Skeletal muscle tissue (tissue), 4 donors: ENCODE results near the gene ATP10A. TPM values are rescaled to one million over a fixed set of nuclear protein-coding genes. Genes with fewer than 3 reads are reported as not detected.
"Not testable (repeated sequence)": the region's sequence is repeated elsewhere in the genome, so short reads cannot be mapped to it uniquely, and the experiment has no call there.

Source experiments
- H3K27ac ChIP-seq: one replicate; pipeline ENCODE4 v1.7.0; 2013; ENCODE audit warnings: mild to moderate bottlenecking, low read depth, low read length, inconsistent platforms
- H3K27me3 ChIP-seq, 3 donors: one replicate each; pipeline ENCODE4 v1.7.0; 2013; ENCODE audit warnings: low read length in 3 of 3; ENCODE audit not compliant: control insufficient read depth in 3 of 3, insufficient read depth in 3 of 3
- H3K36me3 ChIP-seq, 3 donors: one replicate each; pipeline ENCODE4 v1.7.0; 2013; ENCODE audit warnings: low read length in 3 of 3; ENCODE audit not compliant: control insufficient read depth in 3 of 3, insufficient read depth in 3 of 3
- H3K4me1 ChIP-seq, 3 donors: one replicate each; pipeline ENCODE4 v1.7.0; 2013; ENCODE audit warnings: low read length in 3 of 3, mild to moderate bottlenecking in 3 of 3; ENCODE audit not compliant: control insufficient read depth in 3 of 3, insufficient read depth in 3 of 3
- H3K4me3 ChIP-seq, 3 donors: one replicate each; pipeline ENCODE4 v1.7.0; 2013; ENCODE audit warnings: low read length in 3 of 3
- H3K9ac ChIP-seq, 3 donors: one replicate each; pipeline ENCODE4 v1.7.0; 2013; ENCODE audit warnings: low read length in 3 of 3, mild to moderate bottlenecking in 3 of 3, moderate library complexity in 2 of 3, low read depth in 1 of 3
- H3K9me3 ChIP-seq, 3 donors: one replicate each; pipeline ENCODE4 v1.7.0; 2013; ENCODE audit warnings: low read length in 3 of 3; ENCODE audit not compliant: control insufficient read depth in 3 of 3
- total RNA-seq: library from RNA; depleted of rRNA; stranded (reverse); fragments of >200 nt; gene quantifications from one replicate; pipeline ENCODE4 v1.2.3, GENCODE V29; 2014
- donor health status: Osteomylitis.

Gene ATP10A
- total RNA-seq, 1 donor from 2014 or later, result 7.8 TPM

DNA sequence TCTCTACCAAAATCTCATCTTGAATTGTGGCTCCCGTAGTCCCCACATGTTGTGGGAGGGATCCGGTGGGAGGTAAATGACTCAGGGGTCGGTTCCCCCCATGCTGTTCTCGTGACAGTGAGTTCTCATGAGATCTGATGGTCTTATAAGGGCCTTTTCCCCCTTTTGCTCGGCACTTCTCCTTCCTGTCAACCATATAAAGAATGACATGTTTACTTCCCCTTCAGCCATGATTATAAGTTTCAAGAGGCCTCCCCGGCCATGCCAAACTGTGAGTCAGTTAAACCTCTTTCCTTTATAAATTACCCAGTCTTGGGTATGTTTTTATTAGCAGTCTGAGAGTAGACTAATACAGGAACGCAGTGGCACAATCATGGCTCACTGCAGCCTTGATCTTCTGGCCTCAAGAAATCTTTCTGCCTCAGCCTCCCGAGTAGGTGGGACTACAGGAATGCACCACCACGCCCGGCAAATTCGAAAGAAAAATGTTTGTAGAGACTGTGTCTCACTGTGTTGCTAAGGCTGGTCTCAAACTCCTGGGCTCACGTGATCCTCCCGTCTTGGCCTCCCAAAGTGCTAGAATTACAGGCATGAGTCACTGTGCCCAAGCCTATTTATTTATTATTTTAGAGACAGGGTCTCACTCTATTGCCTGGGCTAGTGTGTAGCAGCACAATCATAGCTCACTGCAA, 101.0 kb downstream of the ATP10A start:
- Histone ChIP-seq H3K4me1 (peaks cover 5 to 10% (median 7%) of the 10 kb centered on the region in 3 donors), H3K9me3 (no peaks in the 10 kb centered on the region), H3K36me3 (no peaks in the 10 kb centered on the region), H3K27ac (no peak overlapping the region), H3K4me3 (no peak overlapping the region), H3K9ac (no peak overlapping the region), H3K27me3 (no peaks in the 10 kb centered on the region)

DNA sequence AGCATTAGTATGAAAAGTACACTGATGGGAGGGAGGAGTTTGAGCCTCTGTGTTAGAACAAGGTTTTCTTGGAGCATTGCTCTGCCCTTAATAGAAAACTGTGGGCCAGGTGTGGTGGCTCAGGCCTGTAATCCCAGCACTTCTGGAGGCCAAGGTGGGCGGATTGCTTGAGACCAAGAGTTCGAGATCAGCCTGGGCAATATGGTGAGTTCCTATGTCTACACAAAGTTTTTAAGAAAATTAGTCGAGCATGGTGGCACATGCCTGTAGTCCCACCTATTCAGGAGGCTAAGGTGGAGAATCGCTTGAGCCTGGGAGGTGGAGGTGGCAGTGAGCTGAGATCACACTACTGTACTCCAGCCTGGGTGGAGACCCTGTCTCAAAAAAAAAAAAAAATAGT, 103.7 kb downstream of the ATP10A start:
- H3K4me3 ChIP-seq, result no peak overlapping the region
- no peaks in the 10 kb centered on the region for H3K4me1 ChIP-seq
- H3K27ac ChIP-seq, result no peak overlapping the region
- no peaks in the 10 kb centered on the region for H3K36me3 ChIP-seq
- H3K9me3 ChIP-seq, result no peaks in the 10 kb centered on the region
- no peaks in the 10 kb centered on the region for H3K27me3 ChIP-seq
- H3K9ac ChIP-seq, result no peak overlapping the region

DNA sequence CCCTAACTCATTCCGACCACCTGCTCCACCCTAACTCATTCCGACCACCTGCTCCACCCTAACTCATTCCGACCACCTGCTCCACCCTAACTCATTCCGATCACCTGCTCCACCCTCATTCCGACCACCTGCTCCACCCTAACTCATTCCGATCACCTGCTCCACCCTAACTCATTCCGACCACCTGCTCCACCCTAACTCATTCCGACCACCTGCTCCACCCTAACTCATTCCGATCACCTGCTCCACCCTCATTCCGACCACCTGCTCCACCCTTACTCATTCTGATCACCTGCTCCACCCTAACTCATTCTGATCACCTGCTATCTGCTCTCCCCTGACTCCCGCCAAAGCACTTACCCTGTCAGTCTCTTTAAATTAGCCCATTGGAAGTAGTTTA, 104.5 kb downstream of the ATP10A start:
- H3K27ac ChIP-seq, H3K4me3 ChIP-seq, H3K4me1 ChIP-seq, H3K9ac ChIP-seq, H3K9me3 ChIP-seq, H3K27me3 ChIP-seq, H3K36me3 ChIP-seq: not testable (repeated sequence)

DNA sequence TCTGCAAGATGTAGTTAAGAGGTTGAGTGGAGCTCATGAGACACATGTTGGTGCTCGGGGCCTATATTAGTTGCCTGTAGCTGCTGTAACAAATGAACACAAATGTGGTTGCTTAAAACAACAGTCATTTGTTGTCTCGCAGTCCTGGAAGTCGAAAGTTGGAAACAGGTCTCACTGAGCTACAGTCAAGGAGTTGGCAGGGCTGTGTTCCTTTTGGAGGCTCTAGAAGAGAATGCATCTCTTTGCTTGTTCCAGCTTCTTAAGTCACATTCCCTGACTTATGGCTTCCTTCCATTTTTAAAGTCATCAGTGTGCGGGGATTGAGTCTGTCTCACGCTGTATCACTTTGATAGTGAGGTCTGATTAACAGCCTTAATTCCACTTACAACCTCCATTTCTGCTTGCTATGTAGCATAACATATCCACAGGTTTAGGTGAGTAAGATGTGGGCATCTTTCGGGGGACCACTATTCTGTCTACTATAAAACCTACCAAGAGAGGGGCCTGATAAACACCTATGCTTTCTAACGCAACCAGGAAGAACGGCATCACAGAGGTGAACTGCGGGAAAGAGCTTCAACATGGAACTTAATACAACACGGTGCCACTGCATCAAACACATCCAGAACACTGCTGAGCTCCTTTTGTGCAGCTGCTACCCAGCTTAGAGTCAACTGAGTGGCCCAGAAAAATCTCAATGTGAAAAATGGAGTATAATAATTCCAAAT, 119.4 kb downstream of the ATP10A start:
- no peak overlapping the region for H3K27ac ChIP-seq
- peaks cover 3 to 6% (median 4%) of the 10 kb centered on the region in 3 donors for H3K4me1 ChIP-seq
- no peaks in the 10 kb centered on the region for H3K27me3 ChIP-seq
- H3K9me3 ChIP-seq, result no peaks in the 10 kb centered on the region
- H3K9ac ChIP-seq, result no peak overlapping the region
- no peaks in the 10 kb centered on the region for H3K36me3 ChIP-seq
- H3K4me3 ChIP-seq, result no peak overlapping the region

DNA sequence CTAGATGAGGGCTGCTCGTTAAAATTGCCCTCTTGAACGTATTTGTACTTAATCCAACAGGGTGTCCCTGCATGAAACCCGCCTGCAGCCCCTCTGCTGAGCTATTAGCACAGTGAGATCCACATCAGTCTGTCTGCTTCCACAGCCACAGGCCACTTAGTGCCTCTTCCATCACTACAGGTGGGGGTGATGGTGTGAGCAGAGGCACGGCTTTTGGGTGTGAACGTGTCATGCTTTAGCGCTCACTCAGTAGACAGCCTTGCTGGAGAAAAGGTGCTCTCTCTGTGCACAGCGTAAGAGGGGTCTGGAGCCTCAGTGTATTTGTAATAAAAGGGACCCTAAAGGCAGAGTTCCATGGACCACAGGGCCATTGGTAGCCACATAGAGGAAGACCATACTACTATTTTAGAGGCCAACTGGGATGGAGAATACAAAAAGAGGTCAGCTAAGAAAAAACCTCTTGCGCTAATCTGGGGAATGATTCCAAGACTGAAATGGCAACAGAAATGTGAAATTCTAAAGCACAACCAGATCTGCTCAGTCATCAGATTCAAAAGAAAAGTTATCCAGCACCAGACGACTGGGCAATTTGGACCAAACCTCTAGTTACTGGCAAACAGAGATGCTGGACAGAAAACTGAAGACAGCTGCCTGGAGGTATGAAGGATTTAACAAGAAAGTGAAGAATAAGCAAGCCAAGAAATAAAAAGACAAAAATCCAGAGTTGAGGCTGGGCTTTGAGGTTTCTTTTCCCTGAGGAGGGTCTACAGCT, 120.2 kb downstream of the ATP10A start:
- no peak overlapping the region for H3K9ac ChIP-seq
- H3K27me3 ChIP-seq, result no peaks in the 10 kb centered on the region
- no peak overlapping the region for H3K4me3 ChIP-seq
- H3K9me3 ChIP-seq, result no peaks in the 10 kb centered on the region
- H3K36me3 ChIP-seq, result no peaks in the 10 kb centered on the region
- peaks cover 4 to 6% (median 6%) of the 10 kb centered on the region in 3 donors for H3K4me1 ChIP-seq
- no peak overlapping the region for H3K27ac ChIP-seq

DNA sequence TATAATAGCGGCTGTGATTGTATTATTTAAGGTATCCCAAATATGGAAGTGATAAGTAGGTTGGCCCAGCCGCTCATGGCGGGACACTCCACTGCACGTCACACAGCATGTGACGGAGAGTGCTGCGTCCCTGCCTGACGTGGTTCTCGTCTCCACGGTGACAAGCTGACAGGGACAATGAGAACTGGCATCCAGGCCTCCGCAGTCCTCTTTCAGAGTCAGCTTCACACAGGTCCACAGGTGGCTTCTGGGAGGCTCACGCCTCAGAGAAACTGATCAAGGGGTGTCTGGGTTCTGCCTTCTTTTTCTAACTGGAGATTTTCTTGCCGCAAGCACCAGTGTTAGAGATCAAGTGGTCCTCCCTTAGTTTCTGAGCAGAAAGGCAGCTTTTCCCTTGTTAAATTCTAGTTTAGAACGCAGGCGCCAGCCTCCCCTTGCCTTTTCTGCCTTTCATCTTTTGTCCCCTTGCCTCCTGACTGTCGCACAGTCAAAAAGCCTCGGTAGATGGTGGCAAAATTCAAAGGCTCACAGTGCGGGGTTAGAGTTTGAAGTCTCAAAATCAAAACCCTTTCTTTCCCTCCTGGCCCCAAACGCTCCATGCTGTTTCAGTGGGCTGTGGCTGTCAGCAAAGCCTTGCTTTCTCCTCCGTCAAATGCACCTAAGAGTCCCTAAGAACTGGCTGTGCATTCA, 120.9 kb downstream of the ATP10A start:
- no peak overlapping the region for H3K27ac ChIP-seq
- no peaks in the 10 kb centered on the region for H3K27me3 ChIP-seq
- H3K4me3 ChIP-seq, result no peak overlapping the region
- H3K36me3 ChIP-seq, result no peaks in the 10 kb centered on the region
- no peak overlapping the region for H3K9ac ChIP-seq
- no peaks in the 10 kb centered on the region for H3K9me3 ChIP-seq
- peaks cover 10 to 13% (median 12%) of the 10 kb centered on the region in 3 donors for H3K4me1 ChIP-seq

GRCh38 chr15:25741256-25741580, 121.9 kb downstream of the ATP10A start:
- Histone ChIP-seq H3K27ac (no peak overlapping the region), H3K4me3 (no peak overlapping the region), H3K4me1 (peaks cover 11 to 20% (median 13%) of the 10 kb centered on the region in 3 donors), H3K36me3 (no peaks in the 10 kb centered on the region), H3K27me3 (no peaks in the 10 kb centered on the region), H3K9me3 (no peaks in the 10 kb centered on the region), H3K9ac (no peak overlapping the region)

- no peaks in the 10 kb centered on the region for H3K27me3 ChIP-seq
- no peak overlapping the region for H3K27ac ChIP-seq
- no peaks in the 10 kb centered on the region for H3K36me3 ChIP-seq
- H3K9me3 ChIP-seq, result no peaks in the 10 kb centered on the region
- H3K4me1 ChIP-seq, result peaks cover 13 to 26% (median 15%) of the 10 kb centered on the region in 3 donors
- H3K9ac ChIP-seq, result no peak overlapping the region
- no peak overlapping the region for H3K4me3 ChIP-seq
Observed at GRCh38 chr15:25740383-25741255, 122.5 kb downstream of the ATP10A start.

DNA sequence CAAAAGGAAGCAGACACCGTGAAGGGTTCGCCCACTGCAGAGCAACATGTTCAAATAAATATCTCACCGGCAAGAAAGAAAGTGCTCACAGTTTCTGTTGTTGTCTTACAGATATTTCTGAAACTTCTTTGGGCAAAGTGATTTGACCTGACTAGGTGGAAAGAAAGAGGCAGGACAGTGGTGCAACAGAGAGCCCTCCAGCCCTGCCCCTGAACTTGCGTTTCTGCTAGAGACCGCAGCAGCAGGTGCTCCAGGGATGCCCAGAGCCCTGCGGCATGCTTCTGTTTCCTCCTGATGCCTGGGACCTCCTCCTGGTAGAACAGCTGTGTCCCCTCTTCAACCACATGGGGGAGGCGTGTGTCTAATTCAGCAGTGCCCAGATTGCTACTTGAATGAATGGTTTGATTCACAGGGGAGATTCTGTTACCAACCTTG, 123.4 kb downstream of the ATP10A start:
- no peak overlapping the region for H3K27ac ChIP-seq
- no peaks in the 10 kb centered on the region for H3K27me3 ChIP-seq
- no peak overlapping the region for H3K9ac ChIP-seq
- H3K4me1 ChIP-seq, result peaks cover 13 to 33% (median 16%) of the 10 kb centered on the region in 3 donors
- no peaks in the 10 kb centered on the region for H3K9me3 ChIP-seq
- no peaks in the 10 kb centered on the region for H3K36me3 ChIP-seq
- H3K4me3 ChIP-seq, result no peak overlapping the region
